HepG2 (cell line): ENCODE data around the gene ACTN4. TPM values are rescaled to one million over a fixed set of nuclear protein-coding genes. Genes with fewer than 3 reads are reported as not detected.

Experiments used
- HHEX ChIP-seq: IDR thresholded peaks from 2 replicates; pipeline ENCODE4 v1.6.1; 2016; ENCODE audit warnings: control low read depth
- KDM6A ChIP-seq: IDR thresholded peaks from 2 replicates; pipeline ENCODE4 v1.6.1; 2016; ENCODE audit warnings: low read depth
- KLF9 ChIP-seq: IDR thresholded peaks from 2 replicates; pipeline ENCODE4 v1.6.1; 2016; ENCODE audit warnings: low read depth
- MYPOP ChIP-seq: sonication (generic); formaldehyde crosslinking; IDR thresholded peaks from 2 replicates; pipeline ENCODE4 v1.8.1; 2023; ENCODE audit warnings: mild to moderate bottlenecking, moderate library complexity, missing genetic modification reagents
- PTBP1 ChIP-seq: fragments of 200-400 bp; formaldehyde crosslinking; IDR thresholded peaks from 2 replicates; pipeline ENCODE4 v1.6.1; 2018; ENCODE audit warnings: low read length, low read depth; ENCODE audit not compliant: poor library complexity, severe bottlenecking
- RERE ChIP-seq: IDR thresholded peaks from 2 replicates; pipeline ENCODE4 v1.6.1; 2016; ENCODE audit warnings: low read depth, missing genetic modification reagents, missing compliant biosample characterization
- RFXAP ChIP-seq: sonication (generic); formaldehyde crosslinking; IDR thresholded peaks from 2 replicates; pipeline ENCODE4 v1.4.0; 2020; ENCODE audit warnings: missing genetic modification reagents, borderline replicate concordance
- TRIM22 ChIP-seq: fragments of 450-650 bp; IDR thresholded peaks from 2 replicates; pipeline ENCODE4 v1.6.1; 2017
- ZBTB7B ChIP-seq: sonication (generic); formaldehyde crosslinking; IDR thresholded peaks from 2 replicates; pipeline ENCODE4 v1.4.0; 2020; ENCODE audit warnings: missing genetic modification reagents
- ZMAT3 ChIP-seq: sonication (generic); formaldehyde crosslinking; conservative IDR thresholded peaks from 2 replicates; pipeline ENCODE4 v1.7.0; 2021; ENCODE audit warnings: missing genetic modification reagents
- ZNF296 ChIP-seq: sonication (generic); formaldehyde crosslinking; conservative IDR thresholded peaks from 2 replicates; pipeline ENCODE4 v1.5.0; 2020; ENCODE audit warnings: mild to moderate bottlenecking, missing genetic modification reagents
- ZNF44 ChIP-seq: sonication (generic); formaldehyde crosslinking; IDR thresholded peaks from 2 replicates; pipeline ENCODE4 v1.5.1; 2020; ENCODE audit warnings: mild to moderate bottlenecking, missing genetic modification reagents
- ZNF543 ChIP-seq: sonication (generic); formaldehyde crosslinking; IDR thresholded peaks from 2 replicates; pipeline ENCODE4 v1.4.0; 2020; ENCODE audit warnings: mild to moderate bottlenecking, missing genetic modification reagents
- ZNF747 ChIP-seq: sonication (generic); formaldehyde crosslinking; IDR thresholded peaks from 2 replicates; pipeline ENCODE4 v1.8.1; 2023; ENCODE audit warnings: missing genetic modification reagents, mild to moderate bottlenecking, borderline replicate concordance
- ZNF792 ChIP-seq: IDR thresholded peaks from 2 replicates; pipeline ENCODE4 v1.6.1; 2016
- ZZZ3 ChIP-seq: sonication (generic); formaldehyde crosslinking; IDR thresholded peaks from 2 replicates; pipeline ENCODE4 v1.4.0; 2020; ENCODE audit warnings: missing genetic modification reagents, mild to moderate bottlenecking, borderline replicate concordance
- polyA plus RNA-seq, 8 experiments: library from polyadenylated mRNA; depleted of rRNA in 3 of 8; stranded (reverse) in 7 of 8; unstranded in 1 of 8; fragments of >200 nt; fragmentation: Illumina TruSeq in 4 of 8; extraction: Trizol in 4 of 8; gene quantifications; 2 replicates each; pipeline versions ENCODE4 v1.2.1 to v1.2.3, GENCODE V29; 2011 to 2016; ENCODE audit warnings: low read depth in 4 of 8, missing spikeins in 1 of 8, mixed read lengths in 1 of 8; ENCODE audit not compliant: insufficient read depth in 1 of 8
- total RNA-seq, 5 experiments: library from RNA; depleted of rRNA; stranded (reverse); fragments of >200 nt; fragmentation: Illumina TruSeq; extraction: Trizol; gene quantifications; 2 replicates each; pipeline ENCODE4 v1.2.3, GENCODE V29; 2016; ENCODE audit warnings: low read depth in 1 of 5
- TF ChIP-seq, protein P1 (sequence below): sonication (generic); formaldehyde crosslinking; IDR thresholded peaks from 2 replicates; pipeline ENCODE4 v1.8.0; 2022; ENCODE audit warnings: mild to moderate bottlenecking, missing genetic modification reagents, borderline replicate concordance

Gene ACTN4
- total and polyA plus RNA-seq, 2 of the 13 experiments (the other 11 are each of a cell fraction or from before 2014, with no cell fraction given) = 171 to 192 TPM

DNA sequence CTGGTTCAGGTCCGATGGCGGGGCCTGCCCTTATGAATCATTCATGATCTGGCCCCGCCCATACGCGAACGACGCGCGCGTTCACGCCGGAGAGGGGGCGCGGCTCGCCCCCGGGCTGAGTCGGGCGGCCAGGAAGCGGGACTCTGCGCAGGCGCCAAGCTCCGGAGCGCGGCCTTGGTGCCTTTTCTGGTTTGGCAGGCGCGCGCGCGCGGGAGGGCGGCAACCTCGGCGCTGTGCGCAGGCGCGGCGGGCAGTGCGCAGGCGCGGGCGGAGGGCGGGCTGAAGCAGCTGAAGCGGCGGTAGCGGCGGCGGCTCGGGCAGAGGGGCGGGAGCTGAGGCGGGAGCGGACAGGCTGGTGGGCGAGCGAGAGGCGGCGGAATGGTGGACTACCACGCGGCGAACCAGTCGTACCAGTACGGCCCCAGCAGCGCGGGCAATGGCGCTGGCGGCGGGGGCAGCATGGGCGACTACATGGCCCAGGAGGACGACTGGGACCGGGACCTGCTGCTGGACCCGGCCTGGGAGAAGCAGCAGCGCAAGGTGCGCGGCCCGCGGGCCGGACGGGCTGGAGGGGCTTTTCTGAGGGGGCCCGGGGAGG, at the start of gene ACTN4 (continued):
- TF ChIP-seq MYPOP (CRISPR knock-in tag) = no peak
- no peak for TF ChIP-seq KDM6A (CRISPR knock-in tag)
- no peak for TF ChIP-seq ZZZ3
- TF ChIP-seq ZMAT3 (CRISPR knock-in tag) = peak; percentile 80
- no peak for TF ChIP-seq KLF9 (CRISPR knock-in tag)
- no peak for TF ChIP-seq ZNF44 (CRISPR knock-in tag)
- no peak for TF ChIP-seq ZNF543 (CRISPR knock-in tag)
- no peak for TF ChIP-seq ZBTB7B (CRISPR knock-in tag)
- TF ChIP-seq ZNF747 (CRISPR knock-in tag) = peak; percentile 79; the same call in 1 of the 2 replicates
- TF ChIP-seq PTBP1 = no peak
- no peak for TF ChIP-seq RERE (CRISPR knock-in tag)
- no peak for TF ChIP-seq ZNF296 (CRISPR knock-in tag)
- TF ChIP-seq, protein P1, sequence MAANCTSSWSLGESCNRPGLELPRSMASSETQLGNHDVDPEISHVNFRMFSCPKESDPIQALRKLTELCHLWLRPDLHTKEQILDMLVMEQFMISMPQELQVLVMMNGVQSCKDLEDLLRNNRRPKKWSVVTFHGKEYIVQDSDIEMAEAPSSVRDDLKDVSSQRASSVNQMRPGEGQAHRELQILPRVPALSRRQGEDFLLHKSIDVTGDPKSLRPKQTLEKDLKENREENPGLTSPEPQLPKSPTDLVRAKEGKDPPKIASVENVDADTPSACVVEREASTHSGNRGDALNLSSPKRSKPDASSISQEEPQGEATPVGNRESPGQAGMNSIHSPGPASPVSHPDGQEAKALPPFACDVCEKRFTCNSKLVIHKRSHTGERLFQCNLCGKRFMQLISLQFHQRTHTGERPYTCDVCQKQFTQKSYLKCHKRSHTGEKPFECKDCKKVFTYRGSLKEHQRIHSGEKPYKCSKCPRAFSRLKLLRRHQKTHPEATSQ (CRISPR knock-in tag) = no peak
- no peak for TF ChIP-seq HHEX (CRISPR knock-in tag)
- no peak for TF ChIP-seq RFXAP (CRISPR knock-in tag)
- no peak for TF ChIP-seq TRIM22
- peak; percentile 71; the same call in 1 of the 2 replicates for TF ChIP-seq ZNF792 (CRISPR knock-in tag)
